ENCODE results near the gene RAET1E. TPM values are rescaled to one million over a fixed set of nuclear protein-coding genes. Genes with fewer than 3 reads are reported as not detected.
A peak's percentile ranks its signal among the peaks of the same experiment; 100 is the strongest.
"Not testable (repeated sequence)": the region's sequence is repeated elsewhere in the genome, so short reads cannot be mapped to it uniquely, and the experiment has no call there.

Gene RAET1E
- polyA plus RNA-seq, 1 donor: 0.61 TPM

- no peaks in the 10 kb centered on the region for H3K9me3 ChIP-seq (ENCODE audit: control insufficient read depth, low read depth, low read length)
- no CpG with 5 or more reads among the region's 3 CpGs for WGBS (ENCODE audit: insufficient coverage, low lambda C conversion rate)
- no peak overlapping the region for H3K4me3 ChIP-seq (ENCODE audit: low read length)
- H3K27ac ChIP-seq (ENCODE audit: low read length): no peak overlapping the region
- H3K4me1 ChIP-seq (ENCODE audit: control insufficient read depth, insufficient read depth, low read length): peaks cover 2% of the 10 kb centered on the region
- H3K27me3 ChIP-seq (ENCODE audit: control insufficient read depth, insufficient read depth, low read length): peaks cover 53% of the 10 kb centered on the region
- H3K36me3 ChIP-seq (ENCODE audit: control insufficient read depth, insufficient read depth, low read length): no peaks in the 10 kb centered on the region
- DNase-seq: no peak
Observed at GRCh38 chr6:149929422-149929821, 31.5 kb upstream of the RAET1E start.

GRCh38 chr6:149927025-149927424 lies 29.1 kb upstream of the RAET1E start:
- not testable (repeated sequence) for DNase-seq; H3K9me3 ChIP-seq (ENCODE audit: control insufficient read depth, low read depth, low read length); H3K36me3 ChIP-seq (ENCODE audit: control insufficient read depth, insufficient read depth, low read length); H3K4me3 ChIP-seq (ENCODE audit: low read length); H3K27ac ChIP-seq (ENCODE audit: low read length)
- peaks cover 64% of the 10 kb centered on the region for H3K27me3 ChIP-seq (ENCODE audit: control insufficient read depth, insufficient read depth, low read length)
- 100% methylated on average over 2 of the region's 4 CpGs for WGBS (ENCODE audit: insufficient coverage, low lambda C conversion rate)
- H3K4me1 ChIP-seq (ENCODE audit: control insufficient read depth, insufficient read depth, low read length): peaks cover 16% of the 10 kb centered on the region

DNA sequence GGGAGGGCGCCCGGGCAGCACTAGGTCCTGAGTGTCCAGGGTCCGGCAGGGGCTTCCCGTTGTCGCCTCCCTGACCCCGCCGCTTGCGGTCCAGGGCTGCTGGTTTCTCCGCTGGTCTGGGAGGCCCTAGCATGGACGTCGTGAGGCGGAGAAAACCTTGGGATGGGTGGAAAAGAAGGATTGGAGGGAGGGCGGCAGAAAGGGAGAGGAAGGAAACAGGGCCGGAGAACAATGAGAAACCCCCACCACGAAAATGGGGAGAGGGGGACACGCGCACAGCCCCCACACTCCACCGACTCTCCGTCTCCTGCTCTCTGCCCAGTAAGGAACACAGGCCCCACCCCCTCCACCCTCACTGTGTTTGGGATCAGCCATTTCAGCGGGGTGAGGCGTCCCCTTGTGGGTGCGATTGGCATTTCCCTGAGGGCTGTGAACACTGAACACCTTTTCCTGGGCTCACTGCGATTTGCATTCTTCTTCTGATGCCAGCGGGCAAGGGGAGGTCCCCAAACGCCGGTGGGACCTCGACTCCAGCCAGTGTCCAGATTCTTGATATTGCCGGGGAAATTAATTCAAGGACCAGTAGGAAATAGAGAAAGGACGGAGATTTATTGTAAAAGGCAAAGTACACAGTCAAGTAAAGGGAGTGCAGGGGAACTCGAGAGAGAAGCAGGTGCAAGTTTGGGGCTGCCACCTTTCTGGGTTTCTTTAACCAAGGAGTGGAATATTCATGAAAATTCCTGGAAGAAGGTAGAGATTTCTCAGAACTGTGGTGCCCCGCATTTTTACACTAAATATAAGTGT lies 28.3 kb upstream of the RAET1E start:
- peaks cover 67% of the 10 kb centered on the region for H3K27me3 ChIP-seq (ENCODE audit: control insufficient read depth, insufficient read depth, low read length)
- peak overlapping the region; percentile 60 for H3K4me3 ChIP-seq (ENCODE audit: low read length)
- peaks cover 16% of the 10 kb centered on the region for H3K4me1 ChIP-seq (ENCODE audit: control insufficient read depth, insufficient read depth, low read length)
- 40% methylated on average over 1 of the region's 31 CpGs for WGBS (ENCODE audit: insufficient coverage, low lambda C conversion rate)
- H3K9me3 ChIP-seq (ENCODE audit: control insufficient read depth, low read depth, low read length): no peaks in the 10 kb centered on the region
- no peak overlapping the region for H3K27ac ChIP-seq (ENCODE audit: low read length)
- no peaks in the 10 kb centered on the region for H3K36me3 ChIP-seq (ENCODE audit: control insufficient read depth, insufficient read depth, low read length)
- peak; percentile 63 to 70 for DNase-seq

- no peaks in the 10 kb centered on the region for H3K36me3 ChIP-seq (ENCODE audit: control insufficient read depth, insufficient read depth, low read length)
- H3K4me1 ChIP-seq (ENCODE audit: control insufficient read depth, insufficient read depth, low read length): peaks cover 16% of the 10 kb centered on the region
- H3K4me3 ChIP-seq (ENCODE audit: low read length): peak overlapping the region; percentile 60
- DNase-seq: peak in 1 of 2 donors; percentile 48
- H3K27ac ChIP-seq (ENCODE audit: low read length): no peak overlapping the region
- H3K9me3 ChIP-seq (ENCODE audit: control insufficient read depth, low read depth, low read length): no peaks in the 10 kb centered on the region
- H3K27me3 ChIP-seq (ENCODE audit: control insufficient read depth, insufficient read depth, low read length): peaks cover 60% of the 10 kb centered on the region
- no CpG with 5 or more reads among the region's 34 CpGs for WGBS (ENCODE audit: insufficient coverage, low lambda C conversion rate)
Observed at GRCh38 chr6:149925253-149925973, 27.5 kb upstream of the RAET1E start.

- peaks cover 16% of the 10 kb centered on the region for H3K4me1 ChIP-seq (ENCODE audit: control insufficient read depth, insufficient read depth, low read length)
- peaks cover 58% of the 10 kb centered on the region for H3K27me3 ChIP-seq (ENCODE audit: control insufficient read depth, insufficient read depth, low read length)
- H3K9me3 ChIP-seq (ENCODE audit: control insufficient read depth, low read depth, low read length): no peaks in the 10 kb centered on the region
- H3K36me3 ChIP-seq (ENCODE audit: control insufficient read depth, insufficient read depth, low read length): no peaks in the 10 kb centered on the region
- H3K27ac ChIP-seq (ENCODE audit: low read length): no peak overlapping the region
- WGBS (ENCODE audit: insufficient coverage, low lambda C conversion rate): no CpG with 5 or more reads among the region's 4 CpGs
- DNase-seq: no peak
- no peak overlapping the region for H3K4me3 ChIP-seq (ENCODE audit: low read length)
Observed at GRCh38 chr6:149924933-149925252, 27.0 kb upstream of the RAET1E start.

- DNase-seq: no peak
- Histone ChIP-seq H3K27me3 (ENCODE audit: control insufficient read depth, insufficient read depth, low read length) (peaks cover 54% of the 10 kb centered on the region), H3K4me1 (ENCODE audit: control insufficient read depth, insufficient read depth, low read length) (peaks cover 16% of the 10 kb centered on the region), H3K9me3 (ENCODE audit: control insufficient read depth, low read depth, low read length) (no peaks in the 10 kb centered on the region), H3K4me3 (ENCODE audit: low read length) (no peak overlapping the region), H3K36me3 (ENCODE audit: control insufficient read depth, insufficient read depth, low read length) (no peaks in the 10 kb centered on the region), H3K27ac (ENCODE audit: low read length) (no peak overlapping the region)
- WGBS (ENCODE audit: insufficient coverage, low lambda C conversion rate): no CpG with 5 or more reads among the region's 9 CpGs
Observed at GRCh38 chr6:149924206-149924932, 26.5 kb upstream of the RAET1E start.

GRCh38 chr6:149923327-149923986 lies 25.5 kb upstream of the RAET1E start:
- H3K4me1 ChIP-seq (ENCODE audit: control insufficient read depth, insufficient read depth, low read length): peaks cover 16% of the 10 kb centered on the region
- H3K36me3 ChIP-seq (ENCODE audit: control insufficient read depth, insufficient read depth, low read length): no peaks in the 10 kb centered on the region
- no peak overlapping the region for H3K27ac ChIP-seq (ENCODE audit: low read length)
- H3K27me3 ChIP-seq (ENCODE audit: control insufficient read depth, insufficient read depth, low read length): peaks cover 48% of the 10 kb centered on the region
- no peaks in the 10 kb centered on the region for H3K9me3 ChIP-seq (ENCODE audit: control insufficient read depth, low read depth, low read length)
- DNase-seq: no peak
- H3K4me3 ChIP-seq (ENCODE audit: low read length): peak overlapping the region; percentile 45
- WGBS (ENCODE audit: insufficient coverage, low lambda C conversion rate): no CpG with 5 or more reads among the region's 33 CpGs

DNA sequence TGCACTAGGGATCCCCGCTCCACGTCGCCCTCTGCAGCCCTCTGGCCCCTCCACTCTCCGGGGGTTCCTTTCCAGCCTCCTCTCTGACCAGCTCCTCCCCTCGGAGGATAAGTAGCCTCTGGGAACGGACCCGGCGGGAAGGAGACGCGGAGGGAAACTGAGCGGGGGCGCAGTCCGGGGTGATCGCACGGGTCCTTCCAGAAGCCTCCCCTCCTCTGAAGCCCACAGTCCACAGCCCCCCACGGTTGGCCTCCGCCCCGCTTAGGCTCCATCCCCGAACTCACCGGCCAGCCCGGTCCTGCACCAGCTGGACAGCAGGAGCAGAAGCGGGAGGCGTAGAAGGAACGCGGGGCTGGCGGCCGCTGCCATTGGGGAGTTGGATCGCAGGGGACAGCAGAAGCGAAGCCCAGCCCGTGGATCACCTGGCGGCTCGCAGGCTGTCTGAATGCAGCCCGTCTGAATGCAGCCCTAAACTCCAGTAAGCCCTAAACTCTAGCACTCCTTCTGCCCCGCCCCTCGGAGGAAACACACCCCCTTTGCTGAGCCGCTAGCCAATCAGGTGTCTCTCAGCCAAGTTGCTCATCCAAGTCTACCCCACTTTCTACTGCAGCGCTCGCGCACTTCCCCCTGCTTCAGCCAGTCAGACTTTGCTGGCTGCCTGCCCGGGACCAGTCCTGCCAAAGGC lies 24.9 kb upstream of the RAET1E start, which contains the start of gene RAET1G:
Gene RAET1G, minus strand, starts transcription at position 480 of the 685 bp plus-strand sequence. Its CDS starts 111 bp downstream, at position 369.
- Histone ChIP-seq H3K27me3 (ENCODE audit: control insufficient read depth, insufficient read depth, low read length) (peaks cover 48% of the 10 kb centered on the region), H3K27ac (ENCODE audit: low read length) (no peak within 1 kb of the TSS)
- WGBS (ENCODE audit: insufficient coverage, low lambda C conversion rate): no CpG with 5 or more reads among the region's 40 CpGs

GRCh38 chr6:149922091-149922490 lies 24.2 kb upstream of the RAET1E start:
- H3K9me3 ChIP-seq (ENCODE audit: control insufficient read depth, low read depth, low read length); H3K36me3 ChIP-seq (ENCODE audit: control insufficient read depth, insufficient read depth, low read length); H3K4me3 ChIP-seq (ENCODE audit: low read length); DNase-seq; H3K27ac ChIP-seq (ENCODE audit: low read length): not testable (repeated sequence)
- peaks cover 48% of the 10 kb centered on the region for H3K27me3 ChIP-seq (ENCODE audit: control insufficient read depth, insufficient read depth, low read length)
- WGBS (ENCODE audit: insufficient coverage, low lambda C conversion rate): no CpG with 5 or more reads among the region's 5 CpGs
- peaks cover 16% of the 10 kb centered on the region for H3K4me1 ChIP-seq (ENCODE audit: control insufficient read depth, insufficient read depth, low read length)

More for the DNA sequence above, 24.9 kb upstream of the RAET1E start, which contains the start of gene RAET1G:
- no peaks in the 10 kb centered on the region for H3K9me3 ChIP-seq (ENCODE audit: control insufficient read depth, low read depth, low read length)
- no peaks in the 10 kb centered on the region for H3K36me3 ChIP-seq (ENCODE audit: control insufficient read depth, insufficient read depth, low read length)
- peaks cover 16% of the 10 kb centered on the region for H3K4me1 ChIP-seq (ENCODE audit: control insufficient read depth, insufficient read depth, low read length)
- peak; percentile 76 to 83 for DNase-seq
- peak within 1 kb of the TSS; percentile 45 for H3K4me3 ChIP-seq (ENCODE audit: low read length)
